GM18951 (cell line): ENCODE data around the gene MAD1L1.
"Not testable (repeated sequence)": the region's sequence is repeated elsewhere in the genome, so short reads cannot be mapped to it uniquely, and the experiment has no call there.

Experiments
- POLR2A ChIP-seq: IDR thresholded peaks from 4 replicates; pipeline ENCODE4 v1.6.1; 2011; ENCODE audit warnings: mild to moderate bottlenecking; ENCODE audit not compliant: insufficient read length, insufficient read depth; ENCODE audit errors: extremely low read depth
- in situ Hi-C: fragments of 300-500 bp; cut with MboI; formaldehyde crosslinking; loops from one replicate; pipeline ENCODE4 v1.12.0; 2022; ENCODE audit warnings: low sequenced_read_pairs, mixed read lengths, inconsistent platforms; ENCODE audit not compliant: unreplicated experiment

The MAD1L1 gene

DNA sequence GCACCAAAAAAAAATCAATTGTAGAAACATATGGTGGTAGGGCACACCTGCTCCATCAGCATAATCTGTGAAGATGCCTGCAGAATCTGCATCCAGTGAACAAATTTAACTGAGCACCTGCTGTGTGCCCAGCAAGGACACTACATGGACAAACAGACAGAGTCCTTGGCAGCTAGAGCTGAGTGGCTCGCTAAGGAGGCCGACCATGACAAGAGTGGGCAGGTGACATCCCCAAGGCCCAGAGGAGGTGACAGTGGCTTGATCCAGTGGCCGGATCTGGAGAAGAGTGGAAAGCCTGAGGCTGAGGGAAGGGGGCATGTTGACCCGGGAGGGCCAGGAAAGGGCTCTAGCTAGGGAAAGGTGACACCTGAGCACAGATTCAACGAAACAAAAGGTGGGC, 68.1 kb downstream of the MAD1L1 start:
- in situ Hi-C loops: no loop called here
- TF ChIP-seq POLR2A: no peak

DNA sequence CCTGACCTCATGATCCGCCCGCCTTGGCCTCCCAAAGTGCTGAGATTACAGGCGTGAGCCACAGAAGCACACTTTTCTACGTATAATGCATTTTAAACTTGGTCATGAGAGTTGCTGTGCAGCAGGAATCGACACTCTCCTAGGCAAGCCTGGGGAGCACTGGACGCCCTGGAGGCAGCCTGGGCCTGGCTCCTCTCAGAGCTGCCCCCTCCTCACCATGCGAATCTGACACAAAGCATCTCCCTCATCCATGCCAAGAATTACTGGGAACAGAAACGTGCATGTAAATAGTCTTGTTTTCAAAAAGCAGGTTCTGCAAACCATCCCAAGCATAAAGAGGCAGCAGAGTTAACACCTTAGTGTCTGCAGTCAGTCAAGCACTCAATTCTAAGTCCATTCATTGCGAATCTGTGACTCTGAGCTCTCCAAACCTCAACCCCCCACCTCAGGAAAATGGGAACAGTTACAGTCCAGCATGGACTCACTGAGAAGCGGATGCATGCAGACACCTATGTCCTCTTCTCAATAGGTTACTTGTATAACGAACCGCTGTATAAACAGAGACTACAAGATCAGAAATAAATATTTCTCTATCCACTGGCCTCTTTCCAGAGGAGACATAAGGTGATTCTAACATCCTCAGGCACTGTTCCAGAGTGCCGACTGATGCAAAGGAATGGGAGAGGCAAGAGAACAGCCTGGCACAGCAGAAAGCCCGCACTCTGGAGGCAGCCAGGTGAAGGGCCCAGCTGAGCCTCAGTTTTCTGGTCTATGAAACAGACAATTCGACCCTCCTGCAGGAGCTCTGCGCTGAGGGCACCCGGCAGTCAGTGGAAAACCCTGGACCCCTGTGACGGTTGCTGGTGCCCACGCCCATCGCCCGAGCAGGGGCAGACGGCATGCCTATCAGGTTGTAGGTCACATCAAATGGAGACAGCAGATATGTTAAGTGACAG, 68.9 kb downstream of the MAD1L1 start:
- no peak for TF ChIP-seq POLR2A
- in situ Hi-C loops: no loop called here

- in situ Hi-C loops: no loop called here
- no peak for TF ChIP-seq POLR2A
These were observed 69.8 kb downstream of the MAD1L1 start for GRCh38 chr7:2162959-2163358.

DNA sequence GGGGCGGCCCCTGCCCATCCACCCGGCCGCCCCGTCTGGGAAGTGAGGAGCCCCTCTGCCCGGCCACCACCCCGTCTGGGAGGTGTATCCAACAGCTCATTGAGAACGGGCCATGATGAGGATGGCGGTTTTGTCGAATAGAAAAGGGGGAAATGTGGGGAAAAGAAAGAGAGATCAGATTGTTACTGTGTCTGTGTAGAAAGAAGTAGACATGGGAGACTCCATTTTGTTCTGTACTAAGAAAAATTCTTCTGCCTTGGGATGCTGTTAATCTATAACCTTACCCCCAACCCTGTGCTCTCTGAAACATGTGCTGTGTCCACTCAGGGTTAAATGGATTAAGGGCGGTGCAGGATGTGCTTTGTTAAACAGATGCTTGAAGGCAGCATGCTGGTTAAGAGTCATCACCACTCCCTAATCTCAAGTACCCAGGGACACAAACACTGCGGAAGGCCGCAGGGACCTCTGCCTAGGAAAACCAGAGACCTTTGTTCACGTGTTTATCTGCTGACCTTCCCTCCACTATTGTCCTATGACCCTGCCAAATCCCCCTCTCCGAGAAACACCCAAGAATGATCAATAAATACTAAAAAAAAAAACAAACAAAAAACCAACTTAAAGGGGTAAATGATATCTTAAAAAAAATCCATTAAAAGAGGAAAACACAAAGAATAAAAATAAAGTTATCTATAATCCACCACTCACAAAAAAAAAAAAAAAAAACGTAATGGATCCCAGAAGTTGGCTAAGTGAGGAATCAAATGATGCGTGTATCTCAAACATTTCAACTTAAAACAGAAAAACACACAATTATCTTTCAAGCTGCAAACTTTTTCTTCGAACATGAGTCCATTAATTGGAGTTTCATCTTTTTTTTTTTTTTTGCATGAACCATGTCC, 70.5 kb downstream of the MAD1L1 start:
- in situ Hi-C loops: not testable (repeated sequence)

GRCh38 chr7:2159176-2159520, 73.6 kb downstream of the MAD1L1 start:
- in situ Hi-C loops: no loop called here
- TF ChIP-seq POLR2A: no peak

DNA sequence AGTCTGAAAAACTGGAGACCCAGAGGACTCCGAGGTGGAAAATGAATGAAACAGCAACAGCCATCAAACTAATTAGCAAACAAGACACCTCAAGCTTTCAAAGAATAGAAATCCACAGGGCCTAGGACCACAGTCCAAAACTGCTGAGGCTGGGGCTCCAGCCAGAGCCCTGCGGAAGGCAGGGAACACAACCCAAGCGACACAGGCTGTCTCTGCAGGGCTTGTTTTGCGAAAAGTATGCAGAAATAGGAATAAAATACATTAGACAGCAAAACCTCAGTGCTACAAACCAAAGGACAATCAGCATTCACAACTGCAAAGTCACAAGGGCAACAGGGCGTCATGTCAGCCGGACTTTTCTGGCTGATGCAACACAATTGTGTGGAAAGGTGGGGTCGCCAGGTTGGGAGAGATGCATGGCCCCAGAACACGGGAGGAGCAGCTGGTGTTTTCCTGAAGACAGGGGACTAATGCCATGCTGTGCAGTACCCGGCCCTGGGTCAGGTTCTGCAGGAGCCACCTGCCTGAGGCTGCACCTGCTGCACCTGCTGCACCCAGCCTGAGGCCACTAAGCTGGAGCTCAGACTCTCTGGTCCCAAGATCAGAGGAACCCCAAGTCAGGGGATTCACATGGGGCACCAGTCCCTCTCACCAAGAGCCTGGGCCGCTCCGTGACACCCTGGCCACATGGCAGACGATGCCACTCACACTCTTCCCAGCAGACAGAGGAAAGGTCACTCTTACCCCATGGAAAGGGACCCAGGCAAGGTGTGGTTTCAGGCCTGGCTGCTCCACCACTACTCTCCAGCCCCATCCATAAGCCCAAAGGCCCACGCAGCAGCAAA, 74.2 kb downstream of the MAD1L1 start:
- in situ Hi-C loops: no loop called here
- TF ChIP-seq POLR2A: no peak

DNA sequence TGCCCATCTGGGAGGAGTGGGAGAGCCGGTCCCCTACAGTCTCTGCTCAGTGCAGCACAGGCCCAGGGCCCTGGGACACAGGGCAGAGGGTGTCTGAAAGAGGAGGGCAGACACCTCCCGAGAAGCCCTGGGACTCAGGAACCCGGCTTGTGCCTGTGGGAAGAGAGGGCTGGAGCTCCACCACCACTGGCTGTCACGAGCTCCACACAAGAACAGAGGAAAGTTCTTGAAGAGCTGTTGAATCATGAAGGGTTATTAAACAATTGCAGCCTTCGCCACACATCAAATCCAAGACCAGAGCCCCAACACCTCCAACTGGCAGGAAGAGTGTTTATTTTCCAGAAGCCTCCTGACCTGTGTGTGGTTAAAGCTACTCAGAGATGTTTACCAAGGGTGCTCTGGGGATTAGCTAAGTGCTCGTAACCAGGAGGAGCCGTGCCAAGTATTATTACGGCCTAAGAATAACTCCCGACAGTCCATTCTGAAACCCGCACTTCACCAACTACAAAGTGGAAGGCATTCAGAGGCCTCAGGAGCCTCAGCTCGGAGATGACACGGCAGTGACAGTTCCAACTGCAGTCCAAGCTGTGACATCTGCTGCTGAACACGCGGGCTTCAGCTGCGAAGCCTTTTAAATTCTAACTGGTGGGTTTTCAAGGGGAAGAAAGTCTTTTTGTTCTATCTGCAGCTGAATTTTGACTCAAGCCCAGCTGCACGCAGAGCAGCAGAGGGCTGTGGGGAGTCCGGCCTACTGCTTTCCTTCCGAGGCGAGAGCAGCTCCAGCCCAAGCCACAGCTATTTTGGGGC, 75.1 kb downstream of the MAD1L1 start:
- TF ChIP-seq POLR2A: no peak
- in situ Hi-C loops: no loop called here

DNA sequence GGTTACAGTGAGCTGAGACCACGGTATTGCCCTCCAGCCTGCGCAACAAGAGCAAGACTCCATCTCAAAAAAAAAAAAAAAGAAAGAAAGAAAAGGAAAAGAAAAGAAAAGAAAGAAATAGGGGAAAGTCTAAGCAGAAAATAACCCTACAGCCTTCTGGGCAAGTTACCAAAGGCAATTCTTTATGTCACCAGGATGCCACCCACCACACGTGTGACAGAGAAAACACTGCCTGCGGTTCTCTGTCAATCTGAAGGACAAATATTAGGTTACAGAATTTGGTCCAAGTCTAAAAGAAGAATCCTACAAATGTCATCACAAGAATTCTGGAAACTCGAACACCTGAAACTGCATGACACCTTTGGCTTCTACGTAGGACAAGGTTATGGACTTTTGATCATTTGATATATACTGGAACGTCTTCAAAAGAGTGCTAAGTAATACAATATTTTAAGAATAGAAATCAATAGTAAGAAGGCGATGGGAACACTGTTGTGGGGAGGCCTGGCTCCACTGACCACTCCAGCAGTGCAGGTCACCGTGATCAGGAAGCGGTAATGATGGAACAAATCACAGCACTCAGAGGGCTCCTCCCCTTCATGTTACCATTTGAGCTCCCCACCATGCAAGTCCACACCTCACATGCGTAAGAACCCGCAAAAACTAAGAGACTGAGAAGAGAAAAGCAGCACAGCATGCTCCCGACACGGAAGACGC, 75.8 kb downstream of the MAD1L1 start:
- in situ Hi-C loops: no loop called here

DNA sequence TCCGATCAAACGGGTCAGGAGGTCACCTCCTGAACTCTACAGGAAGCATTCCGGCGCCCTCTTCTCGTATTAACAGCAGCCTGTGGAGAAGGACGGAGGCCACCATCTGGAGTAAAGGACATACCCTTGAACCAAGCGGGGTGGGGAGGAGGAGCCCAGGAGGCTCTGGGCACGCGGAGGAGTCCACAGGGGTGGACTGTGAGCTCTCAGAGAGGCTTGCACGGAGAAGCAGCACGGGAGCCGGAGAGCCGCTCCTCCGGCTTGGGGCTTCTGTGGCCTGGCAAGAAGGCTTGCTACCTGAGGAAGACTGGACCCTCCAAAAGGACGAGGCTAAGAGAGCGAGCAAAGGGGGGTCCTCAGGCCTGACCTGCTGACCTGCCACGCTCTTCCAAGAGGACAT, 77.9 kb downstream of the MAD1L1 start:
- TF ChIP-seq POLR2A: no peak
- in situ Hi-C loops: no loop called here

More for the DNA sequence above, 75.8 kb downstream of the MAD1L1 start:
- TF ChIP-seq POLR2A: no peak

- TF ChIP-seq POLR2A: no peak
- in situ Hi-C loops: no loop called here
These were observed 78.6 kb downstream of the MAD1L1 start for GRCh38 chr7:2154121-2154520.

DNA sequence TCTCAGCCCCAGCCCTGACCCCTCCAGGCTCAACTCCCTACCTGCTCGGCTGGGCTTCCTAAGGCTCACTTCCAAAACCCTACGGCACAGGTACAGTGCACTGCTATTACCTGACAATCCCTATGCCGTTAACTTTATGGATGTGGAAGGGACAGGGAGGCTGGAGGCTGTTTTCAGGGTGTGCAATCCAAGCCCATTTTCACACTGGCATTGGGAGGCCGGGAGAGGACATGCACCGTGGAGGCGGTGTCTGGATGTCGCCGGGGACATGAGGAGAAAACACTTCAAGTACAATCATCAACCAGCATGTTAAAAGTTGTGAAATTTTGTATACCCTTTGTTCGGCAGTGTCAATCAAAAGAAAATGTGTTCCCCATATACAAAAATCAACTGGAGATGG, 80.1 kb downstream of the MAD1L1 start:
- TF ChIP-seq POLR2A: no peak
- in situ Hi-C loops: no loop called here
